H1 (cell line): Measurements from ENCODE around the gene MT1H. TPM values are rescaled to one million over a fixed set of nuclear protein-coding genes. Genes with fewer than 3 reads are reported as not detected.

Experiments used
- CTCF ChIA-PET: fragments of 300-600 bp; sonication (Branson Sonifier 250); formaldehyde crosslinking; loops from one replicate; lab custom pipeline; 2021; ENCODE audit not compliant: partially characterized antibody; lab: Charles Lee
- POLR2A ChIA-PET: fragments of 300-600 bp; sonication (Branson Sonifier 250); formaldehyde crosslinking; loops from one replicate; lab custom pipeline; 2021; ENCODE audit warnings: inconsistent platforms; ENCODE audit not compliant: partially characterized antibody; lab: Charles Lee
- DNase-seq, 2 experiments: peaks; one replicate each; pipeline versions ENCODE4 v3.0.0 to v3.0.0-alpha.2; 2010 to 2022; ENCODE audit warnings: low spot score in 2 of 2, low read depth in 1 of 2, mixed read lengths in 1 of 2
- FAIRE-seq: peaks from 2 replicates; lab custom pipeline; 2011; peaks lifted over from hg19 to GRCh38; lab: Jason Lieb, UNC
- H2AFZ ChIP-seq: 2 replicates; pipeline ENCODE4 v1.8.1; 2012; ENCODE audit warnings: low read length, inconsistent platforms
- H2AK5ac ChIP-seq: 2 replicates; pipeline ENCODE4 v1.6.1; 2013; ENCODE audit warnings: low read depth, low read length
- H2BK120ac ChIP-seq: replicated peaks from 2 replicates; pipeline ENCODE3; 2013; ENCODE audit warnings: low read depth, low read length, inconsistent platforms
- H2BK12ac ChIP-seq: 2 replicates; pipeline ENCODE4 v1.6.1; 2013; ENCODE audit warnings: low read depth, low read length
- H2BK15ac ChIP-seq: 2 replicates; pipeline ENCODE4 v1.6.1; 2013; ENCODE audit warnings: low read length
- H2BK20ac ChIP-seq: 2 replicates; pipeline ENCODE4 v1.6.1; 2013; ENCODE audit warnings: low read length
- H2BK5ac ChIP-seq: 2 replicates; pipeline ENCODE4 v1.6.1; 2013; ENCODE audit warnings: low read depth, low read length
- H3K14ac ChIP-seq: 2 replicates; pipeline ENCODE4 v1.6.1; 2013; ENCODE audit warnings: inconsistent platforms; ENCODE audit not compliant: insufficient read length
- H3K18ac ChIP-seq: 2 replicates; pipeline ENCODE4 v1.6.1; 2013; ENCODE audit warnings: low read length; ENCODE audit errors: extremely low read depth
- H3K23ac ChIP-seq: 2 replicates; pipeline ENCODE4 v1.6.1; 2013; ENCODE audit warnings: inconsistent platforms; ENCODE audit not compliant: insufficient read length
- H3K23me2 ChIP-seq: 2 replicates; pipeline ENCODE4 v1.6.1; 2013; ENCODE audit warnings: low read depth, low read length
- H3K27ac ChIP-seq: 2 replicates; pipeline ENCODE4 v1.6.1; 2011; ENCODE audit warnings: low read depth, low read length, inconsistent platforms
- H3K27me3 ChIP-seq, 4 experiments: replicated peaks in 1 of 4; 1 replicate in 1 of 4; 2 replicates in 3 of 4; pipeline versions ENCODE4 v1.6.1 to v1.8.1; 2011 to 2013; ENCODE audit warnings: low read length in 3 of 4, mild to moderate bottlenecking in 3 of 4, inconsistent platforms in 2 of 4, mixed read lengths in 2 of 4, moderate library complexity in 1 of 4; ENCODE audit not compliant: control insufficient read depth in 3 of 4, insufficient read depth in 3 of 4; ENCODE audit errors: extremely low read depth in 1 of 4
- H3K36me3 ChIP-seq, 4 experiments: 2 replicates each; pipeline versions ENCODE4 v1.6.1 to v1.8.1; 2011 to 2013; ENCODE audit warnings: mild to moderate bottlenecking in 4 of 4, low read length in 3 of 4, moderate library complexity in 2 of 4, control low read depth in 1 of 4, inconsistent platforms in 1 of 4; ENCODE audit not compliant: insufficient read depth in 4 of 4, control insufficient read depth in 2 of 4
- H3K4ac ChIP-seq: replicated peaks from 2 replicates; pipeline ENCODE3; 2013; ENCODE audit warnings: low read length, low read depth, mixed read lengths, inconsistent platforms; ENCODE audit not compliant: insufficient read length
- H3K4me1 ChIP-seq, 4 experiments: replicated peaks in 1 of 4; 1 replicate in 1 of 4; 2 replicates in 3 of 4; pipeline versions ENCODE4 v1.6.1 to v1.8.1; 2011 to 2013; ENCODE audit warnings: low read length in 3 of 4, inconsistent platforms in 2 of 4, mixed read lengths in 1 of 4; ENCODE audit not compliant: insufficient read depth in 4 of 4, control insufficient read depth in 3 of 4
- H3K4me2 ChIP-seq, 2 experiments: 2 replicates each; pipeline versions ENCODE4 v1.6.1 to v1.8.1; 2011 to 2013; ENCODE audit warnings: low read depth in 2 of 2, low read length in 2 of 2, control low read depth in 1 of 2, inconsistent platforms in 1 of 2, mild to moderate bottlenecking in 1 of 2; ENCODE audit not compliant: insufficient read depth in 1 of 2
- H3K4me3 ChIP-seq, 4 experiments: fragments of 200-600, 300-600 bp in 1 of 4; sonication (generic), shearing (Covaris generic), sonication (Bioruptor Twin) in 1 of 4; 2 replicates each; pipeline versions ENCODE4 v1.5.1 to v1.8.1; 2011 to 2016; ENCODE audit warnings: low read length in 4 of 4, low read depth in 3 of 4, control low read depth in 2 of 4, inconsistent platforms in 2 of 4, mild to moderate bottlenecking in 2 of 4, mixed read lengths in 1 of 4, moderate library complexity in 1 of 4; ENCODE audit not compliant: insufficient read depth in 2 of 4; ENCODE audit errors: extremely low read depth in 1 of 4
- H3K56ac ChIP-seq: replicated peaks from 2 replicates; pipeline ENCODE3; 2013; ENCODE audit warnings: low read depth, mild to moderate bottlenecking, mixed read lengths, low read length, inconsistent platforms; ENCODE audit not compliant: insufficient read length
- H3K79me1 ChIP-seq: 2 replicates; pipeline ENCODE4 v1.6.1; 2013; ENCODE audit warnings: low read depth, low read length, control low read depth
- H3K79me2 ChIP-seq, 2 experiments: 2 replicates each; pipeline versions ENCODE4 v1.6.1 to v1.8.1; 2012 to 2013; ENCODE audit warnings: low read length in 2 of 2, mild to moderate bottlenecking in 2 of 2, inconsistent platforms in 1 of 2; ENCODE audit not compliant: insufficient read depth in 2 of 2, control insufficient read depth in 1 of 2
- H3K9ac ChIP-seq, 4 experiments: replicated peaks in 1 of 4; 1 replicate in 1 of 4; 2 replicates in 3 of 4; pipeline versions ENCODE4 v1.6.1 to v1.8.1; 2011 to 2013; ENCODE audit warnings: low read depth in 3 of 4, low read length in 3 of 4, control low read depth in 2 of 4, mild to moderate bottlenecking in 2 of 4, moderate library complexity in 2 of 4, inconsistent platforms in 1 of 4; ENCODE audit errors: extremely low read depth in 1 of 4
- H3K9me3 ChIP-seq, 2 experiments: 2 replicates each; pipeline versions ENCODE4 v1.6.1 to v1.8.1; 2012 to 2013; ENCODE audit warnings: mild to moderate bottlenecking in 2 of 2, moderate library complexity in 2 of 2, control low read depth in 1 of 2, inconsistent platforms in 1 of 2, low read depth in 1 of 2, low read length in 1 of 2, mixed read lengths in 1 of 2; ENCODE audit not compliant: insufficient read depth in 2 of 2
- H4K20me1 ChIP-seq, 2 experiments: replicated peaks in 1 of 2; 2 replicates each; pipeline versions ENCODE3 to v1.8.1; 2011 to 2013; ENCODE audit warnings: inconsistent platforms in 2 of 2, low read length in 2 of 2, mild to moderate bottlenecking in 1 of 2; ENCODE audit not compliant: insufficient read depth in 2 of 2, control insufficient read depth in 1 of 2
- H4K5ac ChIP-seq: 2 replicates; pipeline ENCODE4 v1.6.1; 2013; ENCODE audit warnings: low read length, low read depth, mixed read lengths, inconsistent platforms; ENCODE audit not compliant: insufficient read length
- H4K8ac ChIP-seq: 2 replicates; pipeline ENCODE4 v1.8.0; 2013; ENCODE audit warnings: mild to moderate bottlenecking, moderate library complexity, low read length, inconsistent platforms; ENCODE audit not compliant: insufficient read depth; ENCODE audit errors: extremely low read depth
- H4K91ac ChIP-seq: replicated peaks from 2 replicates; pipeline ENCODE3; 2013; ENCODE audit warnings: low read length, mixed read lengths, inconsistent platforms; ENCODE audit not compliant: insufficient read length
- BCL11A ChIP-seq, 2 experiments: IDR thresholded peaks; one replicate each; pipeline ENCODE4 v1.6.1; 2011; ENCODE audit warnings: low read depth in 2 of 2, low read length in 2 of 2, mild to moderate bottlenecking in 2 of 2
- EZH2 ChIP-seq: fragments of 200-600 bp; sonication (generic); IDR thresholded peaks from 2 replicates; pipeline ENCODE4 v1.7.1; 2012; ENCODE audit warnings: low read depth, mild to moderate bottlenecking, moderate library complexity, low read length, inconsistent platforms; ENCODE audit not compliant: severe bottlenecking
- HDAC6 ChIP-seq: IDR thresholded peaks from one replicate; pipeline ENCODE4 v1.7.1; 2012; ENCODE audit warnings: low read depth, mild to moderate bottlenecking, inconsistent platforms, low read length, moderate library complexity
- KDM4A ChIP-seq: IDR thresholded peaks from one replicate; pipeline ENCODE4 v1.7.1; 2012; ENCODE audit warnings: low read depth, mild to moderate bottlenecking, moderate library complexity, low read length, inconsistent platforms; ENCODE audit not compliant: severe bottlenecking
- RNF2 ChIP-seq: fragments of 200-900, 300-1000 bp; sonication (generic); IDR thresholded peaks from 2 replicates; pipeline ENCODE4 v1.7.1; 2016; ENCODE audit warnings: borderline replicate concordance, low read depth, mild to moderate bottlenecking, antibody characterized with exemption, low read length; ENCODE audit not compliant: poor library complexity, severe bottlenecking; ENCODE audit errors: missing control alignments
- SUZ12 ChIP-seq: fragments of 200-600 bp; sonication (generic); IDR thresholded peaks from 2 replicates; pipeline ENCODE4 v1.6.1; 2012; ENCODE audit warnings: mild to moderate bottlenecking, inconsistent platforms, low read length, moderate library complexity, mixed read lengths
- WGBS, 2 experiments: shearing (Covaris generic) in 1 of 2; methylation state at CpG; one replicate each; pipeline versions ENCODE4 v1.1.6 to v1.1.7; 2013 to 2015; ENCODE audit warnings: low lambda C conversion rate in 2 of 2, mixed read lengths in 2 of 2, inconsistent platforms in 1 of 2, low coverage in 1 of 2, missing lambda C conversion rate in 1 of 2; ENCODE audit not compliant: insufficient replicate concordance in 2 of 2, insufficient coverage in 1 of 2, insufficient read length in 1 of 2; ENCODE audit errors: extremely low coverage in 1 of 2, missing lambda C conversion rate in 1 of 2; 5-methylcytosine and 5-hydroxymethylcytosine counted together
- polyA plus RNA-seq, 7 experiments: library from polyadenylated mRNA; depleted of rRNA in 3 of 7; stranded (reverse) in 5 of 7; unstranded in 2 of 7; fragments of >200 nt in 5 of 7; fragments of 200-250 nt in 2 of 7; gene quantifications; 1 replicate in 5 of 7; 2 replicates in 1 of 7; 4 replicates in 1 of 7; pipeline versions ENCODE4 v1.2.1 to v1.2.3, GENCODE V29; 2011 to 2013; ENCODE audit warnings: missing spikeins in 2 of 7, mixed read lengths in 2 of 7
- total RNA-seq: library from RNA; stranded (reverse); fragmentation: NEBNext Ultra II Directional; extraction: Animal tissue kit (Norgen Biotek cat#: 25700); gene quantifications from 2 replicates; pipeline ENCODE4 v1.2.1, GENCODE V29; 2021
- TF ChIP-seq, protein P1 (sequence below): IDR thresholded peaks from 2 replicates; pipeline ENCODE4 v1.6.1; 2012; ENCODE audit warnings: inconsistent platforms
- TF ChIP-seq, protein P2 (sequence below): IDR thresholded peaks from 2 replicates; pipeline ENCODE4 v1.6.1; 2012; ENCODE audit warnings: inconsistent platforms

Gene MT1H
- total and polyA plus RNA-seq, 2 of the 8 experiments (the other 6 are each of a cell fraction or from before 2014, with no cell fraction given), result 11.9 to 95.7 TPM

DNA sequence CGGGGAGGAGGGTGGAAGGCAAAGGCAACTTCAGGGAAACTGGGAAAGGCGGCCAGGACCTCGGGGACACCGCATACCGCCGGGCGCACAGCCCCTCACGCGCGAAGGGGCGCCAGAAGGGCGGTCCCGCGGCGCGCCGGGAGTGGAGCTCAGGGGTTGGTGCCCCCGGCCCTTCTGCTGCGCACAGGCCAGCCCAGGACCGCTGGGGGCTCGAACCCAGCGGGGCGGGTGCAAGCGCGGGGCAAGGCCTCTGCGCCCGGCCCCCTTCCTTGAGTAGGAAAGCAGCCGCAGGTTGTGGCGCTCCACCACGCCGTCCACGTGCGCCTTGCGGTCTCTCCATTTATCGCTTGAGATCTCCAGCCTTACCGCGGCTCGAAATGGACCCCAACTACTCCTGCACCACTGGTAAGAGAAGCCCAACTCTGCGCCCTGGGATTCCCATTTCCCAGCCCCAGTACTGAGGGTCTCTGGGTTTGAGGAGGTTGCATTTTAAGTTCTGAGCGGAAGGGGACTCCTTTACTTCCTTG is 34.1 kb upstream of the MT1H start:
- Histone ChIP-seq H3K56ac (no peak overlapping the region), H4K8ac (no peak overlapping the region), H2BK5ac (no peak overlapping the region), H3K27ac (no peak overlapping the region), H2BK15ac (no peak overlapping the region), H4K91ac (no peak overlapping the region), H3K4ac (no peak overlapping the region), H2BK120ac (no peak overlapping the region), H2AFZ (no peak overlapping the region), H3K9me3 (no peaks in the 10 kb centered on the region), H3K9ac (no peak overlapping the region), H4K5ac (no peak overlapping the region), H2AK5ac (no peak overlapping the region), H3K23ac (no peak overlapping the region), H3K79me2 (no peaks in the 10 kb centered on the region), H3K36me3 (no peaks in the 10 kb centered on the region; a peak in 1 of 8 replicates), H3K23me2 (peaks cover 9% of the 10 kb centered on the region), H3K4me1 (peaks cover 3 to 18% (median 7%) of the 10 kb centered on the region in 4 experiments), H3K14ac (no peak overlapping the region), H3K79me1 (no peaks in the 10 kb centered on the region), H3K4me3 (peak overlapping the region in 2 of 4 experiments; percentile 6 to 46; a peak in 2 of 8 replicates), H3K4me2 (peak overlapping the region; percentile 42 to 63), H3K27me3 (peaks cover 96 to 100% (median 100%) of the 10 kb centered on the region in 4 experiments), H3K18ac (peak overlapping the region; percentile 13; the same call in 1 of the 2 replicates), H4K20me1 (peaks cover 14 to 26% of the 10 kb centered on the region in 2 experiments), H2BK20ac (no peak overlapping the region), H2BK12ac (0 out of 2 replicates have a peak overlapping the region, but pooled peaks have one; percentile 17)
- WGBS, 2 experiments, result 2% methylated on average over 34 of the region's 40 CpGs; no CpG with 5 or more reads in 1 of the 2 experiments
- POLR2A ChIA-PET, result interaction anchor here (0.8 to 4.8 kb wide), 6 partner anchors 9 to 35 kb away, joined by 3 to 32 read pairs (median 5); partner anchors contain the start of genes MT1E, MT1G and MT1H
- CTCF ChIA-PET, result interaction anchor here (1.4 to 3.0 kb wide), 3 partner anchors 11 to 32 kb away, joined by 7 to 13 read pairs (median 8); no protein-coding TSS in a partner anchor
- peak in 1 of 2 experiments; percentile 66 for DNase-seq
- TF ChIP-seq RNF2 (peak; percentile 10), SUZ12 (peak; percentile 95), EZH2 (peak; percentile 98), KDM4A (no peak), BCL11A (IDR thresholded peaks at IDR 0.05; ENCODE audit: low read depth in 2 of 2, low read length in 2 of 2) (no peak), HDAC6 (no peak)
- TF ChIP-seq, protein P1, sequence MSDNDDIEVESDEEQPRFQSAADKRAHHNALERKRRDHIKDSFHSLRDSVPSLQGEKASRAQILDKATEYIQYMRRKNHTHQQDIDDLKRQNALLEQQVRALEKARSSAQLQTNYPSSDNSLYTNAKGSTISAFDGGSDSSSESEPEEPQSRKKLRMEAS, result peak; percentile 35; the same call in 1 of the 2 replicates
- TF ChIP-seq, protein P2, sequence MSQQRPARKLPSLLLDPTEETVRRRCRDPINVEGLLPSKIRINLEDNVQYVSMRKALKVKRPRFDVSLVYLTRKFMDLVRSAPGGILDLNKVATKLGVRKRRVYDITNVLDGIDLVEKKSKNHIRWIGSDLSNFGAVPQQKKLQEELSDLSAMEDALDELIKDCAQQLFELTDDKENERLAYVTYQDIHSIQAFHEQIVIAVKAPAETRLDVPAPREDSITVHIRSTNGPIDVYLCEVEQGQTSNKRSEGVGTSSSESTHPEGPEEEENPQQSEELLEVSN, result no peak
- FAIRE-seq, result no peak
